Ascending aorta (tissue), 2 donors: ENCODE measurements around the gene SLC52A1. TPM values are rescaled to one million over a fixed set of nuclear protein-coding genes. Genes with fewer than 3 reads are reported as not detected.

Source experiments
- DNase-seq, 2 donors: peaks; one replicate each; pipeline ENCODE4 v3.0.0-alpha.2; 2019; ENCODE audit warnings: low spot score in 2 of 2
- H3K27ac ChIP-seq, 2 donors: fragments of 200-600 bp; sonication (generic); one replicate each; pipeline ENCODE4 v1.5.1; 2016 to 2017; ENCODE audit warnings: mild to moderate bottlenecking in 1 of 2
- H3K27me3 ChIP-seq: fragments of 200-600 bp; sonication (generic); one replicate; pipeline ENCODE4 v1.5.1; 2017
- H3K36me3 ChIP-seq, 2 donors: fragments of 200-600 bp; sonication (generic); one replicate each; pipeline ENCODE4 v1.5.1; 2016
- H3K4me1 ChIP-seq, 2 donors: fragments of 200-600 bp; sonication (generic); one replicate each; pipeline ENCODE4 v1.5.1; 2016 to 2017; ENCODE audit warnings: mild to moderate bottlenecking in 1 of 2
- H3K4me3 ChIP-seq, 2 donors: fragments of 200-600 bp; sonication (generic); one replicate each; pipeline ENCODE4 v1.5.1; 2016 to 2017; ENCODE audit warnings: mild to moderate bottlenecking in 1 of 2
- H3K9me3 ChIP-seq, 2 donors: fragments of 200-600 bp; sonication (generic); one replicate each; pipeline ENCODE4 v1.5.1; 2016
- CTCF ChIP-seq, 3 experiments: fragments of 200-600 bp in 2 of 3; fragments of 450-650 bp in 1 of 3; sonication (generic) in 2 of 3; IDR thresholded peaks; one replicate each; pipeline ENCODE4 v1.5.1; 2016 to 2019; ENCODE audit warnings: antibody characterized with exemption in 3 of 3, mild to moderate bottlenecking in 1 of 3, moderate library complexity in 1 of 3
- intact Hi-C: fragments of 100-400 bp; cut with DNase I; formaldehyde crosslinking; loops from one replicate; pipeline ENCODE4 v1.15.1; 2023
- total RNA-seq: library from RNA; depleted of rRNA; stranded (reverse); fragments of >200 nt; gene quantifications from one replicate; pipeline ENCODE4 v1.1.0, GENCODE V29; 2016

SLC52A1 gene
- total RNA-seq, 1 donor from 2014 or later, result not detected

- H3K4me1 ChIP-seq, result peaks cover 0 to 22% of the 10 kb centered on the region in 2 donors
- peak overlapping the region; percentile 86 to 91 for H3K4me3 ChIP-seq
- DNase-seq, result no peak
- H3K27me3 ChIP-seq, result no peaks in the 10 kb centered on the region
- H3K9me3 ChIP-seq, result no peaks in the 10 kb centered on the region
- intact Hi-C loops, result loop anchor here (5.0 kb wide), 2 partner anchors 44 to 79 kb away; partner anchors contain the start of genes RNF167 and SLC25A11
- peak overlapping the region; percentile 91 to 95 for H3K27ac ChIP-seq
- no peak for TF ChIP-seq CTCF (IDR thresholded peaks at IDR 0.05)
- peaks cover 22 to 24% of the 10 kb centered on the region in 2 donors for H3K36me3 ChIP-seq
Measured at GRCh38 chr17:4986403-4986802, 48.8 kb downstream of the SLC52A1 start.

Other genes with a start within 250 kb of the SLC52A1 start
- gene VMO1, start 249.1 kb downstream of the SLC52A1 start, total RNA-seq, result not detected
- not detected for gene GLTPD2, start 246.5 kb downstream of the SLC52A1 start, total RNA-seq
- 160 TPM for gene PSMB6, start 239.3 kb downstream of the SLC52A1 start, total RNA-seq
- 64.5 TPM for gene PLD2, start 228.3 kb downstream of the SLC52A1 start, total RNA-seq
- 45.6 TPM for gene MINK1, start 202.1 kb downstream of the SLC52A1 start, total RNA-seq
- gene C17orf107, start 135.9 kb downstream of the SLC52A1 start, total RNA-seq, result not detected
- gene CHRNE, start 132.3 kb downstream of the SLC52A1 start, total RNA-seq, result not detected
- not detected for gene GP1BA, start 103.1 kb downstream of the SLC52A1 start, total RNA-seq
- 56.2 TPM for gene SLC25A11, start 95.4 kb downstream of the SLC52A1 start, total RNA-seq
- gene RNF167, start 95.2 kb downstream of the SLC52A1 start, total RNA-seq, result 164 TPM
- gene PFN1, start 86.9 kb downstream of the SLC52A1 start, total RNA-seq, result 1,046 TPM
- not detected for gene ENO3, start 84.3 kb downstream of the SLC52A1 start, total RNA-seq
- 4.9 TPM for gene SPAG7, start 67.6 kb downstream of the SLC52A1 start, total RNA-seq
- gene CAMTA2, start 47.8 kb downstream of the SLC52A1 start, total RNA-seq, result 72.1 TPM
- not detected for gene INCA1, start 37.9 kb downstream of the SLC52A1 start, total RNA-seq
- gene KIF1C, start 37.5 kb downstream of the SLC52A1 start, total RNA-seq, result 94.0 TPM
- 0.21 TPM for gene ZFP3, start 43.0 kb upstream of the SLC52A1 start, total RNA-seq
- 2.3 TPM for gene ZNF232, start 76.5 kb upstream of the SLC52A1 start, total RNA-seq
- gene USP6, start 80.6 kb upstream of the SLC52A1 start, total RNA-seq, result 0.11 TPM
- gene ZNF594, start 156.4 kb upstream of the SLC52A1 start, total RNA-seq, result 0.21 TPM
- gene SCIMP, start 199.4 kb upstream of the SLC52A1 start, total RNA-seq, result 0.21 TPM
- 9.3 TPM for gene RABEP1, start 246.9 kb upstream of the SLC52A1 start, total RNA-seq